SK-N-SH treated with all-trans-retinoic acid at 6 μM for 48 hours (cell line): Measurements from ENCODE around the gene DACT3.

Experiments
- ATAC-seq: fragments of 200-7000 bp; cut with Tn5 transposase; 3 replicates; pipeline ENCODE4 v1.9.1; 2020; ENCODE audit warnings: mild to moderate bottlenecking, moderate library complexity
- ARNTL ChIP-seq: fragments of 450-650 bp; formaldehyde crosslinking; IDR thresholded peaks from 2 replicates; pipeline ENCODE4 v1.5.0; 2020; ENCODE audit warnings: low read depth, mild to moderate bottlenecking, moderate library complexity, borderline replicate concordance
- BACH2 ChIP-seq: fragments of 250-450 bp; sonication (Bioruptor Pico); IDR thresholded peaks from 2 replicates; pipeline ENCODE4 v1.9.0; 2021; ENCODE audit warnings: mild to moderate bottlenecking, borderline replicate concordance
- ESRRG ChIP-seq: fragments of 250-450 bp; sonication (Bioruptor Pico); IDR thresholded peaks from 2 replicates; pipeline ENCODE4 v1.6.1; 2021; ENCODE audit warnings: mild to moderate bottlenecking
- GLIS3 ChIP-seq: fragments of 250-450 bp; sonication (Bioruptor Pico); IDR thresholded peaks from 2 replicates; pipeline ENCODE4 v1.5.0; 2020; ENCODE audit warnings: mild to moderate bottlenecking, moderate library complexity
- ISL1 ChIP-seq: fragments of 250-450 bp; sonication (Bioruptor Pico); IDR thresholded peaks from 2 replicates; pipeline ENCODE4 v2.1.2; 2022; ENCODE audit warnings: mild to moderate bottlenecking, moderate library complexity
- OSR1 ChIP-seq: fragments of 250-450 bp; sonication (Bioruptor Pico); IDR thresholded peaks from 2 replicates; pipeline ENCODE4 v1.8.0; 2022; ENCODE audit warnings: moderate library complexity, mild to moderate bottlenecking, inconsistent platforms
- PATZ1 ChIP-seq: fragments of 250-450 bp; sonication (Bioruptor Pico); IDR thresholded peaks from 2 replicates; pipeline ENCODE4 v1.8.0; 2020; ENCODE audit warnings: mild to moderate bottlenecking, moderate library complexity, borderline replicate concordance
- PPARA ChIP-seq: fragments of 250-450 bp; sonication (Bioruptor Pico); IDR thresholded peaks from 2 replicates; pipeline ENCODE4 v1.5.0; 2020; ENCODE audit warnings: mild to moderate bottlenecking, borderline replicate concordance
- RARB ChIP-seq: fragments of 250-450 bp; sonication (Bioruptor Pico); IDR thresholded peaks from 2 replicates; pipeline ENCODE4 v1.8.0; 2021; ENCODE audit warnings: mild to moderate bottlenecking, moderate library complexity
- SNAI2 ChIP-seq: fragments of 250-450 bp; sonication (Bioruptor Pico); IDR thresholded peaks from 2 replicates; pipeline ENCODE4 v1.5.0; 2020; ENCODE audit warnings: mild to moderate bottlenecking, moderate library complexity
- TCF4 ChIP-seq: fragments of 250-450 bp; sonication (Bioruptor Pico); IDR thresholded peaks from 2 replicates; pipeline ENCODE4 v1.8.0; 2021; ENCODE audit warnings: mild to moderate bottlenecking, moderate library complexity, borderline replicate concordance
- TOX ChIP-seq: fragments of 250-450 bp; sonication (Bioruptor Pico); IDR thresholded peaks from 2 replicates; pipeline ENCODE4 v1.8.0; 2021; ENCODE audit warnings: mild to moderate bottlenecking, moderate library complexity, borderline replicate concordance
- TSHZ2 ChIP-seq: fragments of 250-450 bp; sonication (Bioruptor Pico); IDR thresholded peaks from 2 replicates; pipeline ENCODE4 v1.5.0; 2020; ENCODE audit warnings: mild to moderate bottlenecking, moderate library complexity
- ZC3H10 ChIP-seq: fragments of 250-450 bp; sonication (Bioruptor Pico); IDR thresholded peaks from 2 replicates; pipeline ENCODE4 v1.5.1; 2021; ENCODE audit warnings: mild to moderate bottlenecking, moderate library complexity
- ZFP3 ChIP-seq: fragments of 250-450 bp; sonication (Bioruptor Pico); IDR thresholded peaks from 2 replicates; pipeline ENCODE4 v1.5.0; 2020; ENCODE audit warnings: mild to moderate bottlenecking, moderate library complexity
- ZFP30 ChIP-seq: fragments of 450-650 bp; formaldehyde crosslinking; IDR thresholded peaks from 2 replicates; pipeline ENCODE4 v1.5.0; 2022; ENCODE audit warnings: mild to moderate bottlenecking, moderate library complexity
- ZNF565 ChIP-seq: fragments of 450-650 bp; formaldehyde crosslinking; conservative IDR thresholded peaks from 2 replicates; pipeline ENCODE4 v1.5.0; 2020; ENCODE audit warnings: low read depth, mild to moderate bottlenecking, moderate library complexity
- ZNF70 ChIP-seq: fragments of 450-650 bp; formaldehyde crosslinking; IDR thresholded peaks from 2 replicates; pipeline ENCODE4 v1.5.0; 2020; ENCODE audit warnings: mild to moderate bottlenecking, moderate library complexity
- ZNF8 ChIP-seq: fragments of 450-650 bp; formaldehyde crosslinking; IDR thresholded peaks from 2 replicates; pipeline ENCODE4 v1.5.0; 2020; ENCODE audit warnings: mild to moderate bottlenecking, moderate library complexity
- TF ChIP-seq, protein P1 (sequence below): fragments of 250-450 bp; sonication (Bioruptor Pico); IDR thresholded peaks from 2 replicates; pipeline ENCODE4 v1.5.1; 2020; ENCODE audit warnings: low read depth, mild to moderate bottlenecking, moderate library complexity
- TF ChIP-seq, protein P2 (sequence below): fragments of 250-450 bp; sonication (Bioruptor Pico); IDR thresholded peaks from 2 replicates; pipeline ENCODE4 v1.8.0; 2021; ENCODE audit warnings: low read depth, mild to moderate bottlenecking, moderate library complexity, borderline replicate concordance
- TF ChIP-seq, protein P3 (sequence below): fragments of 250-450 bp; sonication (Bioruptor Pico); IDR thresholded peaks from 2 replicates; pipeline ENCODE4 v1.5.1; 2021; ENCODE audit warnings: mild to moderate bottlenecking, moderate library complexity

Gene DACT3

GRCh38 chr19:46693760-46694159 is 32.8 kb upstream of the DACT3 start:
- TF ChIP-seq ESRRG (CRISPR knock-in tag) = no peak
- no peak for TF ChIP-seq ZFP3 (CRISPR knock-in tag)
- TF ChIP-seq TCF4 (CRISPR knock-in tag) = no peak
- no peak for TF ChIP-seq RARB (CRISPR knock-in tag)
- no peak for TF ChIP-seq ZC3H10 (CRISPR knock-in tag)
- no peak for TF ChIP-seq TSHZ2 (CRISPR knock-in tag)
- TF ChIP-seq PATZ1 (CRISPR knock-in tag) = no peak
- TF ChIP-seq TOX (CRISPR knock-in tag) = no peak
- no peak for TF ChIP-seq BACH2 (CRISPR knock-in tag)
- TF ChIP-seq, protein P1, sequence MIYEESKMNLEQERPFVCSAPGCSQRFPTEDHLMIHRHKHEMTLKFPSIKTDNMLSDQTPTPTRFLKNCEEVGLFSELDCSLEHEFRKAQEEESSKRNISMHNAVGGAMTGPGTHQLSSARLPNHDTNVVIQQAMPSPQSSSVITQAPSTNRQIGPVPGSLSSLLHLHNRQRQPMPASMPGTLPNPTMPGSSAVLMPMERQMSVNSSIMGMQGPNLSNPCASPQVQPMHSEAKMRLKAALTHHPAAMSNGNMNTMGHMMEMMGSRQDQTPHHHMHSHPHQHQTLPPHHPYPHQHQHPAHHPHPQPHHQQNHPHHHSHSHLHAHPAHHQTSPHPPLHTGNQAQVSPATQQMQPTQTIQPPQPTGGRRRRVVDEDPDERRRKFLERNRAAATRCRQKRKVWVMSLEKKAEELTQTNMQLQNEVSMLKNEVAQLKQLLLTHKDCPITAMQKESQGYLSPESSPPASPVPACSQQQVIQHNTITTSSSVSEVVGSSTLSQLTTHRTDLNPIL = no peak
- no peak for TF ChIP-seq ZNF565
- TF ChIP-seq ZNF8 (CRISPR knock-in tag) = no peak
- TF ChIP-seq ZFP30 (CRISPR knock-in tag) = no peak
- no peak for TF ChIP-seq OSR1 (CRISPR knock-in tag)
- no peak for TF ChIP-seq PPARA
- no peak for TF ChIP-seq SNAI2 (CRISPR knock-in tag)
- ATAC-seq = no peak

DNA sequence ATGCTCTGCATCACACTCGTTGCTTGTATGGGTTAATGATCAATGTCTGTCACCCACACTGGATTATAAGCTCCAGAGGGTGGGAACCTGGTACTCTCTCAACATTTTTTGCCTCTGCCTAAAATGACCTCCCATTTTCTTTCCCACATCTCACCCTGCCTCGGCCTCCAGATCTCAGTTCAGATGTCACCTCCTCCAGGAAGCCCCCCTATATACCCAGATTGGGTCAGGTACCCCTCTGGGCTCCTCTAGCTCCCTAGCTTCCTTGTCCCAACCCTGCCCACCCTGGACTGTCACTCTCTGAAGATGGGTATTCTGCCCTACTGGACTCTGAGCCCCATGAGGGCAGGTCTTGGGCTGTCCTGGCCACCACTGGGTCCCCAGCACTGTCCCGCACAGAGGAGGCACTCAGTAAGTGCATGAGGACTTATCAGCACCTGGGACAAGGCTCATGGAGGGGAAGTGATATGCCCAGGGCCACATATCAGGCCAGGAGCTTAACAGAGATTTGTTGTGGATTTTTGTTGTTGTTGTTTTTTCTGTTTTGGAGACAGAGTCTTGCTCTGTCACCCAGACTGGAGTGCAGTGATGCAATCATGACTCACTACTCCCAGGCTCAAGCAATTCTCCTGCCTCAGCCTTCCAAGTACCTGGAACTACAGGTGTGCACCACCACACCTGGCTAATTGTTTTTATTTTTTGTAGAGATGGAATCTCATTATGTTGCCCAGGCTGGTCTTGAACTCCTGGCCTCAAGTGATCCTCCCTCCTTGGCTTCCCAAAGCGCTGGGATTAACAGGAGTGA is 32.1 kb upstream of the DACT3 start:
- TF ChIP-seq ESRRG (CRISPR knock-in tag) = no peak
- TF ChIP-seq BACH2 (CRISPR knock-in tag) = no peak
- no peak for TF ChIP-seq GLIS3
- no peak for TF ChIP-seq RARB (CRISPR knock-in tag)
- TF ChIP-seq ZNF70 (CRISPR knock-in tag) = no peak
- no peak for TF ChIP-seq SNAI2 (CRISPR knock-in tag)
- TF ChIP-seq PATZ1 (CRISPR knock-in tag) = no peak
- TF ChIP-seq, all 23 proteins: peak for 0
- ATAC-seq = no peak

DNA sequence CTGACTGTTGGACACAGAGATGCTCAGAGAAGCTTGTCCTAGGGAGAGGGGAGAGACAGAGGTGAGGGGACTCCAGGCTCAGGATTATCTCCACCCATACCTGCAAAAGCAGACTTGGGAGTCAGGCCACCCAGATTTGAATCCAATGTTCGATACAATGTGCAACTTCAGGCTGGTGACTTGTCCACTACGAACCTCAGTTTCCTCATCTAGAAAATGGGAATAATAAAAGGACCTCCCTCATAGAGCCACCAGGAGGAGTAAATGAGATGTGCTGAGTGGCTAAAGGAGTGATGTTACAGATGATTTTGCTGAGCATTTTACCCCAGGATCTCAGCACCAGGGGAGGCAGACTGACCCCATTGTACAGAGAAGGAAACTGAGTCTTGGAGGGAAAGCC is 31.0 kb upstream of the DACT3 start:
- TF ChIP-seq TCF4 (CRISPR knock-in tag) = no peak
- no peak for TF ChIP-seq RARB (CRISPR knock-in tag)
- no peak for TF ChIP-seq ZC3H10 (CRISPR knock-in tag)
- TF ChIP-seq ZNF565 = no peak
- no peak for TF ChIP-seq ZNF70 (CRISPR knock-in tag)
- TF ChIP-seq ESRRG (CRISPR knock-in tag) = no peak
- TF ChIP-seq, protein P2, sequence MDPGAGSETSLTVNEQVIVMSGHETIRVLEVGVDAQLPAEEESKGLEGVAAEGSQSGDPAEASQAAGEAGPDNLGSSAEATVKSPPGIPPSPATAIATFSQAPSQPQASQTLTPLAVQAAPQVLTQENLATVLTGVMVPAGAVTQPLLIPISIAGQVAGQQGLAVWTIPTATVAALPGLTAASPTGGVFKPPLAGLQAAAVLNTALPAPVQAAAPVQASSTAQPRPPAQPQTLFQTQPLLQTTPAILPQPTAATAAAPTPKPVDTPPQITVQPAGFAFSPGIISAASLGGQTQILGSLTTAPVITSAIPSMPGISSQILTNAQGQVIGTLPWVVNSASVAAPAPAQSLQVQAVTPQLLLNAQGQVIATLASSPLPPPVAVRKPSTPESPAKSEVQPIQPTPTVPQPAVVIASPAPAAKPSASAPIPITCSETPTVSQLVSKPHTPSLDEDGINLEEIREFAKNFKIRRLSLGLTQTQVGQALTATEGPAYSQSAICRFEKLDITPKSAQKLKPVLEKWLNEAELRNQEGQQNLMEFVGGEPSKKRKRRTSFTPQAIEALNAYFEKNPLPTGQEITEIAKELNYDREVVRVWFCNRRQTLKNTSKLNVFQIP = no peak
- TF ChIP-seq SNAI2 (CRISPR knock-in tag) = no peak
- TF ChIP-seq OSR1 (CRISPR knock-in tag) = no peak
- no peak for TF ChIP-seq ISL1 (CRISPR knock-in tag)
- TF ChIP-seq ZNF8 (CRISPR knock-in tag) = no peak
- no peak for TF ChIP-seq ZFP3 (CRISPR knock-in tag)
- TF ChIP-seq, protein P3, sequence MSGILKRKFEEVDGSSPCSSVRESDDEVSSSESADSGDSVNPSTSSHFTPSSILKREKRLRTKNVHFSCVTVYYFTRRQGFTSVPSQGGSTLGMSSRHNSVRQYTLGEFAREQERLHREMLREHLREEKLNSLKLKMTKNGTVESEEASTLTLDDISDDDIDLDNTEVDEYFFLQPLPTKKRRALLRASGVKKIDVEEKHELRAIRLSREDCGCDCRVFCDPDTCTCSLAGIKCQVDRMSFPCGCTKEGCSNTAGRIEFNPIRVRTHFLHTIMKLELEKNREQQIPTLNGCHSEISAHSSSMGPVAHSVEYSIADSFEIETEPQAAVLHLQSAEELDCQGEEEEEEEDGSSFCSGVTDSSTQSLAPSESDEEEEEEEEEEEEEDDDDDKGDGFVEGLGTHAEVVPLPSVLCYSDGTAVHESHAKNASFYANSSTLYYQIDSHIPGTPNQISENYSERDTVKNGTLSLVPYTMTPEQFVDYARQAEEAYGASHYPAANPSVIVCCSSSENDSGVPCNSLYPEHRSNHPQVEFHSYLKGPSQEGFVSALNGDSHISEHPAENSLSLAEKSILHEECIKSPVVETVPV (CRISPR knock-in tag) = no peak
- TF ChIP-seq ARNTL = no peak
- TF ChIP-seq ZFP30 (CRISPR knock-in tag) = no peak
- TF ChIP-seq PPARA = no peak
- TF ChIP-seq TOX (CRISPR knock-in tag) = no peak
- no peak for TF ChIP-seq PATZ1 (CRISPR knock-in tag)
- TF ChIP-seq, all 23 proteins: peak for 0
- no peak for ATAC-seq
